SK-N-SH (cell line): ENCODE results near the gene ATP6V0C.

Experiments
- CHD2 ChIP-seq: fragments of 150-350 bp; IDR thresholded peaks from 2 replicates; pipeline ENCODE4 v1.6.1; 2018; ENCODE audit warnings: low read length; ENCODE audit not compliant: partially characterized antibody
- CTCF ChIP-seq: fragments of 200-600 bp; sonication (generic); IDR thresholded peaks from 2 replicates; pipeline ENCODE4 v1.6.1; 2017; ENCODE audit warnings: antibody characterized with exemption, mild to moderate bottlenecking, moderate library complexity
- EP300 ChIP-seq, 2 experiments: IDR thresholded peaks; 2 replicates each; pipeline versions ENCODE4 v1.4.0 to v1.6.1; 2012; ENCODE audit warnings: borderline replicate concordance in 1 of 2, low read depth in 1 of 2, low read length in 1 of 2
- EZH2phosphoT487 ChIP-seq: fragments of 200-600 bp; sonication (generic); IDR thresholded peaks from 2 replicates; pipeline ENCODE4 v1.6.1; 2017; ENCODE audit warnings: low read depth, mixed run types, mild to moderate bottlenecking, antibody characterized with exemption, moderate library complexity, borderline replicate concordance
- JUND ChIP-seq: IDR thresholded peaks from 2 replicates; pipeline ENCODE4 v1.4.0; 2012
- NFIC ChIP-seq: IDR thresholded peaks from 2 replicates; pipeline ENCODE4 v1.4.0; 2012; ENCODE audit warnings: borderline replicate concordance
- REST ChIP-seq: IDR thresholded peaks from 2 replicates; pipeline ENCODE4 v1.6.1; 2012; ENCODE audit warnings: mild to moderate bottlenecking, low read depth, low read length, moderate library complexity
- YY1 ChIP-seq: IDR thresholded peaks from 2 replicates; pipeline ENCODE4 v1.4.0; 2012; ENCODE audit warnings: low read depth, mild to moderate bottlenecking

GRCh38 chr16:2515180-2515851 is 1.6 kb downstream of the ATP6V0C start:
- TF ChIP-seq CTCF (no peak), YY1 (no peak), REST (no peak), EP300 (IDR thresholded peaks at IDR 0.05; ENCODE audit: borderline replicate concordance in 1 of 2, low read depth in 1 of 2, low read length in 1 of 2) (no peak), EZH2phosphoT487 (no peak), CHD2 (no peak), NFIC (no peak), JUND (no peak)
